T-helper 2 cell (primary cell): ENCODE data around the gene DYSF.

Experiments
- DNase-seq, 5 experiments: peaks; one replicate each; pipeline versions ENCODE4 v3.0.0 to v3.0.0-alpha.2; 2012 to 2022

The DYSF gene

GRCh38 chr2:71578767-71579342 lies 125.5 kb downstream of the DYSF start:
- DNase-seq = no peak

GRCh38 chr2:71581026-71581425 lies 127.7 kb downstream of the DYSF start:
- no peak for DNase-seq

- no peak for DNase-seq
These were observed 130.5 kb downstream of the DYSF start for GRCh38 chr2:71583876-71584275.

DNA sequence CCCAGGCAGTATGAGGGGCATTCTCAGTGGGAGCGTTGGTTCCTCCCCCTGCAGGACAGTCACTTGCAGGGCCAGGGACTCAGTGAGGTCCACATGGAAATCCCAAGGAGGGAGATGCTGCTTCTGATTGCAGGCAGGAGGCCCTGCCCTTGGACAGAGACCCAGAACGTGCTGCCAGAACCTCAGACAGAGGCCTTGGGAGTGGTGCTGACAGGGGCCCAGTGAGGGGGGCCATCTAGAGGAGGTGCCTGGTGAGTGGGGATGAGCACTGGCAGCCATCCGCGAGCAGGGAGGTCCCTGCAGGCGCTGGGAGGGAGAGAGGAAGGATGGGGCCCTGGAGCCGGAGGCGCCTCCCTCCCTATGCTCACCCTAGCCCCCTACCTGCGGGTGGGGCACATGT lies 133.1 kb downstream of the DYSF start:
- no peak for DNase-seq

GRCh38 chr2:71587509-71588073 lies 134.2 kb downstream of the DYSF start:
- no peak for DNase-seq

DNA sequence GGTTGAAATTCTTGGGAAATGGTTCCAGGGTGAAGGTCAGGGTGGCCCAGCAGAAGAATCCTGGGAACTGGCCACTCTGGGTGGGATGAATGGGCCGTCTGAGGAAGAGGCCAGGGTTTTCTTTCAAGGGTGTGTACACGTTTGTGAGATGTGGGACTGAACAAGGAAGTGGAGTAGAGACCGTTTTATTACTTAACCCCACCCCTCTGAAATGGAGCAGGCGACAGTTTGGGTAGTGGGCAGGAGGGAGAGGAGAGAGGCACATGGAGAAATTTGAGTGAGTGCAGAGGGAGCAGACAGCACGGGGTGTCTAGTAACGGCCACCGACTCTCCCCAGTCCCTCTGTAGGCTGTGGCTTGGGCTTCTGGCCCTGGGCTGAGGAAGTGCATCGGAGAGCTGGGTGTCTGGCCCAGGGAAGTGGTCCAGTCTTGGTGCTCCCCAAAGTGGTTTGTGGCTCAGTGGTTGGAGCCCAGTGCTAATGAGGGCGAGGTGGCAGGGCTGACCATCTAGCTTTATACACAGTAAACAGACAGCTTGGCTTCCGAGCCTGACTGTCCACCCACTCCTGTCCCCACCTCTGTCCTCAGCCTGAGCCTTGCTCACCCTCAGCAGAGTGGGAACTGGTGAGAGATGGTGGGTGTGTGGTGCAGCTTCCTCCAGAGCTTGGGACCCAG lies 135.3 kb downstream of the DYSF start:
- no peak for DNase-seq

DNA sequence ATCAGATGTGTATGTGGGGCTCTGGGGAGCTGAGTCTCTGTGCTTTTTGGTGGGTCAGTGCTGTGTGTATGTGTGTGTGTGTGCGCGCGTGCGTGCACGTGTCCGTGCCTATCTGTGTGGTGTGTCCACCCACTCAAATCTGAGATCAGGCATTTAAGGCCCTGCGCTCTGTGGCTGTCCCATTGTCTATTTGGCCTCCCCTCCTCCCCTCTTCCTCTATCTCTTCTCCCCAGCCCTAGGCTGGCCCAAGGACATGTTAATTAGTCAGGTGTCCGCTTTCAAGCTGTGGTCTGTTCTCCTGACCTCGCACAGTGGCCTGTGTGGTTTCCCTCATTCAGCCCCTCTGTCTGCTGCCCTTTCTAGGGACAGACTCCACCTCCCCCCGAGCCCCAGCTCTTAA lies 136.4 kb downstream of the DYSF start:
- no peak for DNase-seq

GRCh38 chr2:71591044-71591443 lies 137.7 kb downstream of the DYSF start:
- no peak for DNase-seq

GRCh38 chr2:71592181-71592711 lies 138.9 kb downstream of the DYSF start:
- DNase-seq = no peak

GRCh38 chr2:71595569-71595968 lies 142.2 kb downstream of the DYSF start:
- DNase-seq = no peak

DNA sequence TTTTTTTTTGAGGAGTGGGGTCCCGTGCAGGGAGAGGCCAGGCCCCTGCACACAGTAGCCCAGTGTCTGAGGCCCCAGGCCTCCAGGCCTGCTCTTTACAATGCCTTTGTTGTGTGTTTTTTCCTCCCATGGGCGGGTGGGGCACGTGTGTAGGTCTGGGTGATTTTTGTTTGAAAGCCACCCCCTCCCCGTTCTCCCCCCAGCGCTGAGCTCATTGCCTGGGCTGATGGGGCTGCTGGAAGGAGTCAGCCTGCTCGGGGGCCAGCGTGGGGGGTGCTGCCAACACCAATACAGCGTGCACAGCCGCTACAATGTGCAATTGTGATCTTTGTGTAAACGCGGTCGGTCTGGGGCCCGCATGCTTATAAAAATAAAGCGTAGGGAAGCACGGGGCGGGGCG lies 142.7 kb downstream of the DYSF start:
- DNase-seq = no peak

- no peak for DNase-seq
These were observed 144.4 kb downstream of the DYSF start for GRCh38 chr2:71597756-71598155.

- DNase-seq = no peak
These were observed 145.2 kb downstream of the DYSF start for GRCh38 chr2:71598526-71598925.

GRCh38 chr2:71599038-71599437 lies 145.7 kb downstream of the DYSF start:
- no peak for DNase-seq

DNA sequence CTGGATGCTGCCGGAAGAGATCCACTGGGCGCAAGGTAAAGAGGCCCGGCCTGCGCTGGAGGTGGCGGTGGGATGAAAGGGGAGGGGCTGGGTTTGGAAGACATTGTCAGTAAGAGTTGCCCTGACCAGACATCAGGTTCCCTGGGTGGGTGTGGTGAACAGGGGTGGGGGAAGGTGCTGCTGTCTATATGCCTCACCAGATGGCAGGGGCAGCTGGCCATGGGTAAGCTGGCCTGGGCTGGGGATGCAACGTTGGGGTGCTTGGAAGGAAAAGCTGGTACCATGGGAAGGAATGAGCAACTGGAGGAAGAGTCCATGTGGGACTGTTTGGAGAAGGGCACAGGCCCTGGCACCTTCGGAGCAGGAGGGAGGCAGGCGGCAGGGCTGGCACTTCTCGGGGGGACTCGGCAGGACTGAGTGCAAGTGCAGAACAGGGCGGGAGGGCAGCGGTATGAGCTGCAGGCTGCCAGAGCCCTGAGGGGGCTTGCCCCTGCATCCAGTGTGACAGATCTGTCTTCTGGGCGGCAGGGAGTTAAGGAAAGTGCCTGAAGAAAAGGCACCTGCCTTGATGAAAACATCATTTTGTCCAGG lies 146.4 kb downstream of the DYSF start:
- no peak for DNase-seq

DNA sequence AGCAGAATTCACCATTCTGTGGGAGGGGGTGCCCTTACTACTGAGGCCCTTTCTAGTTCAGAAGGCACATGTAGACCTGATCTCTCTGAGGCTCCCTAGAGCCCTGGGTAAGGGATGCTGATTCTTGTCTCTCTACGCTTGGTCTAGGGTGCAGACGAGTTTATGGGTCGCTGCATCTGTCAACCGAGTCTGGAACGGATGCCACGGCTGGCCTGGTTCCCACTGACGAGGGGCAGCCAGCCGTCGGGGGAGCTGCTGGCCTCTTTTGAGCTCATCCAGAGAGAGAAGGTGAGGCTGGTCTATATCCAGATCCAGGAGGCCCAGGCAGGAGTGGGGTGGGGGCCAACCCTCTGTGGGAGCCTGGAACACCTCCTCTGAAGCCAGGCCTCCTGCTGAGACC lies 147.2 kb downstream of the DYSF start:
- no peak for DNase-seq

- no peak for DNase-seq
These were observed 148.1 kb downstream of the DYSF start for GRCh38 chr2:71601136-71602114.

DNA sequence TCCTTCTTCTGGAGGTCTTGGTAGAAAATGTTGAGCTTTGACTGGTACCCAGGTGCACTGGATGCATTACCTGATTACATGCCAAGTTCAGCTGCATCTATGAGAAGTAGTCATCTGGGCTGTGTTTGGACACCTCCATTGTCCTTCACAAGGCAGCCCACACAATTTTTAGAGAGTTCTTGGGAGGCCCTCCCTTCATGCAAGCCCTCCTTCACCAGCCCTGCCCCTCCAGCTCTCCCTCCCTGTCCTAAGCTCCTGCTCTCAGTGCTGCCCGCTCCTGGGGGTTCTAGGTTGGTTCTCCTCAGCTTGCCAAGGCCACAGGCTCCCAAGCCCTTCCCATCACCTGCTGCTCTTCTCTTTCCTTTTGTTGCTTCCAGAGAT lies 148.7 kb downstream of the DYSF start:
- no peak for DNase-seq

GRCh38 chr2:71602581-71602980 lies 149.2 kb downstream of the DYSF start:
- no peak for DNase-seq

- no peak for DNase-seq
These were observed 150.0 kb downstream of the DYSF start for GRCh38 chr2:71603311-71603811.

GRCh38 chr2:71603851-71604725 lies 150.7 kb downstream of the DYSF start:
- DNase-seq = no peak
